ENCODE data around the gene DPYSL5. TPM values are rescaled to one million over a fixed set of nuclear protein-coding genes. Genes with fewer than 3 reads are reported as not detected.

The DPYSL5 gene
- total RNA-seq, 4 donors from 2014 or later = 0.13 to 0.50 (median 0.41) TPM

- no peak for TF ChIP-seq POLR2AphosphoS5 (IDR thresholded peaks at IDR 0.05)
- intact Hi-C loops (cut with DNase I) = no loop called here
- Histone ChIP-seq H3K36me3 (no peaks in the 10 kb centered on the region), H3K27ac (replicated peaks in 1 of 4) (no peak overlapping the region), H3K9me3 (no peaks in the 10 kb centered on the region), H3K4me1 (no peaks in the 10 kb centered on the region), H3K27me3 (peaks cover 0 to 6% (median 0%) of the 10 kb centered on the region in 4 donors), H3K4me3 (no peak overlapping the region)
- WGBS = 43% methylated on average over 4 of the region's 4 CpGs
- peak; percentile 47 for DNase-seq (ENCODE audit: extremely low spot score)
Measured at GRCh38 chr2:26887151-26887550, 39.2 kb downstream of the DPYSL5 start.

DNA sequence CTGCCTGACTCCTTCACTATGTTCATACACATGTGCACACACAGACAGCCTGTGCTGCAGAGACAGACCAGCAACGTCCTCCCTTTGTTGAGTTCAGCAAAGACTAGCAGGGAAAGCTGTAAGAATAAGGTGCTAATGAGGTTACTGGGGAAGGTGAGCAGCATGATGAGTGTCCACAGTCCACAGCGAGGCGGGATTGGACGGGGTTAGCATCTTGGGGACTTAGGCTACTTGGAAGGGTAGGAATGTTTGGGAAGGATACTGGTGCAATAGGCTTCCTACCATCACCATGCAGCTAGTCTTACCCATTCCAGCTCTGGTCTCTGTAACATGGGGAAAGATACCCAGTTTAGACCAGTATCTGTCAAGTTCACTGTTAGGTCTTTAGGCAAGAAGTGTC is 41.9 kb downstream of the DPYSL5 start:
- WGBS = 88% methylated on average over 4 of the region's 4 CpGs
- peaks cover 0 to 7% (median 5%) of the 10 kb centered on the region in 4 donors for H3K9me3 ChIP-seq

DNA sequence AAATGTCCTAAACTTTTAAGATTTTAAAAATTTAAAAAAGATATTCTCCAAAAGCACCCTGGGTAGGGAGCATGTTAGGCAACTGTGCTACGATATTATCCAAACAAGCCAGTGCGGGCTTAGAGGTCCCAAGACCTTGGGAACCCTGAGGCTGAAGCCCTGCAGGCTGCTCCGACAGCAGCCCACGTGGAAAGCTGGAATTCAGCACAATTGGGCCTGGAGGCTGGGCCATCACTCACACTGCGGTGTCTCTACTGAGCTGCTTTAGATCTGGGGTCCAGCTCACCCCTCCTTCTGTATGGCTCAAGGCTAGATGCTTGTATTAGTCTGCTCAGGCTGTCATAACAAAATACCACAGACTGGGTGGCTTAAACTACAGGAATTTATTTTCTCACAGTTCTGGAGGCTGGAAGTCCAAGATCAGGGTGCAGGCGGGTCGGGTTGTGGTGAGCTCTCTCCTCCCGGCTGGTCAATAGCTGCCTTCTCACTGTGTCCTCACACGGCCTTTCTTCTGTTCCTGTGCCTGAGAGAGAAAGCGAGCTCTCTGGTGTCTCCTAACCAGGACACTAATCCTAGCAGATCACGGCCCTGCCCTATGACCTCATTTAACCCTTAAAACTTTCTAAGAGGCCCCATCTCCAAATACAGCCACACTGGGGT is 42.5 kb downstream of the DPYSL5 start:
- TF ChIP-seq, protein P1, sequence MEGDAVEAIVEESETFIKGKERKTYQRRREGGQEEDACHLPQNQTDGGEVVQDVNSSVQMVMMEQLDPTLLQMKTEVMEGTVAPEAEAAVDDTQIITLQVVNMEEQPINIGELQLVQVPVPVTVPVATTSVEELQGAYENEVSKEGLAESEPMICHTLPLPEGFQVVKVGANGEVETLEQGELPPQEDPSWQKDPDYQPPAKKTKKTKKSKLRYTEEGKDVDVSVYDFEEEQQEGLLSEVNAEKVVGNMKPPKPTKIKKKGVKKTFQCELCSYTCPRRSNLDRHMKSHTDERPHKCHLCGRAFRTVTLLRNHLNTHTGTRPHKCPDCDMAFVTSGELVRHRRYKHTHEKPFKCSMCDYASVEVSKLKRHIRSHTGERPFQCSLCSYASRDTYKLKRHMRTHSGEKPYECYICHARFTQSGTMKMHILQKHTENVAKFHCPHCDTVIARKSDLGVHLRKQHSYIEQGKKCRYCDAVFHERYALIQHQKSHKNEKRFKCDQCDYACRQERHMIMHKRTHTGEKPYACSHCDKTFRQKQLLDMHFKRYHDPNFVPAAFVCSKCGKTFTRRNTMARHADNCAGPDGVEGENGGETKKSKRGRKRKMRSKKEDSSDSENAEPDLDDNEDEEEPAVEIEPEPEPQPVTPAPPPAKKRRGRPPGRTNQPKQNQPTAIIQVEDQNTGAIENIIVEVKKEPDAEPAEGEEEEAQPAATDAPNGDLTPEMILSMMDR (IDR thresholded peaks at IDR 0.05) = no peak
- no peak for TF ChIP-seq EP300 (IDR thresholded peaks at IDR 0.05)
- no peak for TF ChIP-seq POLR2A (IDR thresholded peaks at IDR 0.05; ENCODE audit: low read depth)
- TF ChIP-seq POLR2AphosphoS5 (IDR thresholded peaks at IDR 0.05) = no peak
- H3K36me3 ChIP-seq = no peaks in the 10 kb centered on the region
- peaks cover 0 to 14% (median 12%) of the 10 kb centered on the region in 4 donors for H3K9me3 ChIP-seq
- peak; percentile 78 for DNase-seq (ENCODE audit: extremely low spot score)
- no peak overlapping the region for H3K4me3 ChIP-seq
- WGBS = 87% methylated on average over 10 of the region's 11 CpGs
- intact Hi-C loops (cut with DNase I) = no loop called here
- no peak overlapping the region for H3K27ac ChIP-seq (replicated peaks in 1 of 4)
- H3K27me3 ChIP-seq = no peaks in the 10 kb centered on the region
- H3K4me1 ChIP-seq = peaks cover 0 to 3% (median 0%) of the 10 kb centered on the region in 4 donors

More for the DNA sequence above, 41.9 kb downstream of the DPYSL5 start:
- Histone ChIP-seq H3K27me3 (no peaks in the 10 kb centered on the region), H3K36me3 (no peaks in the 10 kb centered on the region), H3K4me1 (peaks cover 0 to 3% (median 0%) of the 10 kb centered on the region in 4 donors), H3K27ac (replicated peaks in 1 of 4) (no peak overlapping the region), H3K4me3 (no peak overlapping the region)
- DNase-seq (ENCODE audit: extremely low spot score) = peak; percentile 68
- TF ChIP-seq, protein P1 (IDR thresholded peaks at IDR 0.05) = no peak
- TF ChIP-seq POLR2AphosphoS5 (IDR thresholded peaks at IDR 0.05) = no peak
- no peak for TF ChIP-seq POLR2A (IDR thresholded peaks at IDR 0.05; ENCODE audit: low read depth)
- no peak for TF ChIP-seq EP300 (IDR thresholded peaks at IDR 0.05)
- intact Hi-C loops (cut with DNase I) = no loop called here

GRCh38 chr2:26892133-26892532 is 44.2 kb downstream of the DPYSL5 start:
- 83% methylated on average over 3 of the region's 3 CpGs for whole genome bisulfite sequencing
- peak; percentile 31 for DNase-seq (ENCODE audit: extremely low spot score)
- H3K4me3 ChIP-seq = no peak overlapping the region
- H3K27ac ChIP-seq (replicated peaks in 1 of 4) = no peak overlapping the region
- no peak for TF ChIP-seq POLR2A (IDR thresholded peaks at IDR 0.05; ENCODE audit: low read depth)
- TF ChIP-seq POLR2AphosphoS5 (IDR thresholded peaks at IDR 0.05) = no peak
- TF ChIP-seq, protein P1 (IDR thresholded peaks at IDR 0.05) = no peak
- no peak for TF ChIP-seq EP300 (IDR thresholded peaks at IDR 0.05)
- peaks cover 0 to 3% (median 0%) of the 10 kb centered on the region in 4 donors for H3K4me1 ChIP-seq
- peaks cover 0 to 15% (median 14%) of the 10 kb centered on the region in 4 donors for H3K9me3 ChIP-seq
- H3K27me3 ChIP-seq = no peaks in the 10 kb centered on the region
- no peaks in the 10 kb centered on the region for H3K36me3 ChIP-seq
- intact Hi-C loops (cut with DNase I) = no loop called here

DNA sequence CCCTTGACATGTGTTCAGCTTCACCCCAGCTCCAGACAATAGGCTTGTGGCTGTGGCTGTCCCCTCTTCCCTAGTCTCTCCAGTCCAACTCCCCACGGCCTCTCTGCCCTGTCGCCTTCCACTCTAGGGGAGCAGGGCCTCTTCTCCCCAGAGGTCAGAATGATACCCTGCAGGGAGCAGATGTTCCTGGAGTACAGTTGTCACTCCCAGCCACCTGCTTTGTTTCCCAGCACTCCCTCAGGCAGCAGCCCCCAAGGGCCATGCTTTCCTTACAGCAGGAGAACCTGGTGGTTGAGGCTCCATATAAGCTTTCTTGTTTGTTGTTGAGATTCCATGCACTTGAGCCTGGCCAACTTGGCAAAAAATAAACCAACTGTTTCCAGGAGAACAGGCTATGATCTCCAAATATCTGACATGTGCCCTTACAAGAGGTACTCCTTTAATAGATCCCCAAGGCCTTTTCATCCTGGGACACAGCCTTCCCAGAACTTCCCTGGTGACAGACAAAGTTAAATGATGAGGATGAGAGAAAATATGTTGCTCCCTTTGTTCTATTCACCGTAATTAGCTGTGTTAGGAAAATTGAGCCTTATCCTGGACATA is 45.1 kb downstream of the DPYSL5 start:
- DNase-seq (ENCODE audit: extremely low spot score) = peak; percentile 66
- Histone ChIP-seq H3K9me3 (peaks cover 0 to 19% (median 14%) of the 10 kb centered on the region in 4 donors), H3K36me3 (no peaks in the 10 kb centered on the region), H3K27me3 (no peaks in the 10 kb centered on the region), H3K4me3 (no peak overlapping the region), H3K4me1 (peaks cover 0 to 3% (median 0%) of the 10 kb centered on the region in 4 donors), H3K27ac (replicated peaks in 1 of 4) (no peak overlapping the region)
- 92% methylated on average over 3 of the region's 3 CpGs for WGBS
- TF ChIP-seq POLR2A (IDR thresholded peaks at IDR 0.05; ENCODE audit: low read depth) = no peak
- intact Hi-C loops (cut with DNase I) = no loop called here
